ENCODE measurements around the gene MAST4.

MAST4 gene

GRCh38 chr5:67142816-67143215, 546.6 kb downstream of the MAST4 start:
- ChIA-PET POLR2A (ENCODE audit: low non-redundant PET) (no interaction called here), CTCF (interaction anchor here (1.1 to 1.2 kb wide), 2 partner anchors 27 to 154 kb away, joined by 3 read pairs; no protein-coding TSS in a partner anchor)
- H3K27ac ChIP-seq, result no peak overlapping the region
- no peak for TF ChIP-seq CTCF (conservative IDR thresholded peaks at IDR 0.05; ENCODE audit: low read depth)
- DNase-seq (ENCODE audit: low spot score), result no peak

- POLR2A ChIA-PET (ENCODE audit: low non-redundant PET), result no interaction called here
- H3K27ac ChIP-seq, result no peak overlapping the region
- TF ChIP-seq CTCF (conservative IDR thresholded peaks at IDR 0.05; ENCODE audit: low read depth), result no peak
- CTCF ChIA-PET, result interaction anchor here (1.2 kb wide), 2 partner anchors 65 to 155 kb away, joined by 3 to 5 read pairs; no protein-coding TSS in a partner anchor
- no peak for DNase-seq (ENCODE audit: low spot score)
These were observed 547.4 kb downstream of the MAST4 start for GRCh38 chr5:67143549-67143948.

GRCh38 chr5:67144183-67144639, 548.0 kb downstream of the MAST4 start:
- no peak for DNase-seq (ENCODE audit: low spot score)
- ChIA-PET CTCF (interaction anchor here (0.7 to 1.2 kb wide), 2 partner anchors 65 to 1496 kb away, joined by 4 to 5 read pairs; no protein-coding TSS in a partner anchor), POLR2A (ENCODE audit: low non-redundant PET) (no interaction called here)
- no peak overlapping the region for H3K27ac ChIP-seq
- no peak for TF ChIP-seq CTCF (conservative IDR thresholded peaks at IDR 0.05; ENCODE audit: low read depth)

- CTCF ChIA-PET, result interaction anchor here (0.5 to 1.4 kb wide), 2 partner anchors 31 to 1106 kb away, joined by 5 read pairs; no protein-coding TSS in a partner anchor
- no peak overlapping the region for H3K27ac ChIP-seq
- TF ChIP-seq CTCF (conservative IDR thresholded peaks at IDR 0.05; ENCODE audit: low read depth), result no peak
- POLR2A ChIA-PET (ENCODE audit: low non-redundant PET), result no interaction called here
- DNase-seq (ENCODE audit: low spot score), result no peak
These were observed 550.4 kb downstream of the MAST4 start for GRCh38 chr5:67146574-67146973.

- no peak for DNase-seq (ENCODE audit: low spot score)
- POLR2A ChIA-PET (ENCODE audit: low non-redundant PET), result no interaction called here
- no peak overlapping the region for H3K27ac ChIP-seq
- CTCF ChIA-PET, result interaction anchor here (0.5 to 1.4 kb wide), 3 partner anchors 32 to 1106 kb away, joined by 3 to 5 read pairs (median 5); no protein-coding TSS in a partner anchor
- no peak for TF ChIP-seq CTCF (conservative IDR thresholded peaks at IDR 0.05; ENCODE audit: low read depth)
These were observed 550.8 kb downstream of the MAST4 start for GRCh38 chr5:67146981-67147380.

- POLR2A ChIA-PET (ENCODE audit: low non-redundant PET), result no interaction called here
- H3K27ac ChIP-seq, result no peak overlapping the region
- no peak for TF ChIP-seq CTCF (conservative IDR thresholded peaks at IDR 0.05; ENCODE audit: low read depth)
- no peak for DNase-seq (ENCODE audit: low spot score)
- CTCF ChIA-PET, result interaction anchor here (0.6 to 1.4 kb wide), 4 partner anchors 9 to 1105 kb away, joined by 3 to 5 read pairs (median 3); no protein-coding TSS in a partner anchor
These were observed 551.6 kb downstream of the MAST4 start for GRCh38 chr5:67147760-67148159.

Measured in RWPE1 (cell line).